HL-60 (cell line): ENCODE results near the gene EDARADD.

Experiments
- DNase-seq, 2 experiments: peaks; one replicate each; pipeline ENCODE4 v3.0.0-alpha.2; 2010 to 2020; ENCODE audit warnings: low read depth in 1 of 2, low spot score in 1 of 2
- H3K27ac ChIP-seq: fragments of 250-450 bp; sonication (Bioruptor Pico); replicated peaks from 2 replicates; pipeline ENCODE4 v1.5.1; 2020; ENCODE audit warnings: mild to moderate bottlenecking, moderate library complexity
- H3K27me3 ChIP-seq: fragments of 250-450 bp; sonication (Bioruptor Pico); 2 replicates; pipeline ENCODE4 v1.5.1; 2021; ENCODE audit warnings: mild to moderate bottlenecking, moderate library complexity; ENCODE audit not compliant: insufficient read depth, poor library complexity, severe bottlenecking
- H3K4me3 ChIP-seq: replicated peaks from 2 replicates; pipeline ENCODE4 v1.5.1; 2011; ENCODE audit warnings: mild to moderate bottlenecking, control low read depth, low read length; ENCODE audit not compliant: insufficient read depth
- GABPA ChIP-seq: IDR thresholded peaks from 2 replicates; pipeline ENCODE4 v1.6.1; 2012; ENCODE audit warnings: low read depth
- POLR2AphosphoS5 ChIP-seq: IDR thresholded peaks from 2 replicates; pipeline ENCODE4 v1.6.1; 2012; ENCODE audit warnings: low read depth
- SPI1 ChIP-seq: IDR thresholded peaks from 2 replicates; pipeline ENCODE4 v1.6.1; 2012; ENCODE audit warnings: low read depth, mild to moderate bottlenecking, borderline replicate concordance
- TF ChIP-seq, protein P1 (sequence below): IDR thresholded peaks from one replicate; pipeline ENCODE4 v1.5.1; 2011; ENCODE audit warnings: low read length, control low read depth, inconsistent platforms; ENCODE audit not compliant: insufficient read depth
- TF ChIP-seq, protein P2 (sequence below): IDR thresholded peaks from 2 replicates; pipeline ENCODE4 v1.6.1; 2012; ENCODE audit warnings: low read depth; ENCODE audit not compliant: insufficient replicate concordance

EDARADD gene

DNA sequence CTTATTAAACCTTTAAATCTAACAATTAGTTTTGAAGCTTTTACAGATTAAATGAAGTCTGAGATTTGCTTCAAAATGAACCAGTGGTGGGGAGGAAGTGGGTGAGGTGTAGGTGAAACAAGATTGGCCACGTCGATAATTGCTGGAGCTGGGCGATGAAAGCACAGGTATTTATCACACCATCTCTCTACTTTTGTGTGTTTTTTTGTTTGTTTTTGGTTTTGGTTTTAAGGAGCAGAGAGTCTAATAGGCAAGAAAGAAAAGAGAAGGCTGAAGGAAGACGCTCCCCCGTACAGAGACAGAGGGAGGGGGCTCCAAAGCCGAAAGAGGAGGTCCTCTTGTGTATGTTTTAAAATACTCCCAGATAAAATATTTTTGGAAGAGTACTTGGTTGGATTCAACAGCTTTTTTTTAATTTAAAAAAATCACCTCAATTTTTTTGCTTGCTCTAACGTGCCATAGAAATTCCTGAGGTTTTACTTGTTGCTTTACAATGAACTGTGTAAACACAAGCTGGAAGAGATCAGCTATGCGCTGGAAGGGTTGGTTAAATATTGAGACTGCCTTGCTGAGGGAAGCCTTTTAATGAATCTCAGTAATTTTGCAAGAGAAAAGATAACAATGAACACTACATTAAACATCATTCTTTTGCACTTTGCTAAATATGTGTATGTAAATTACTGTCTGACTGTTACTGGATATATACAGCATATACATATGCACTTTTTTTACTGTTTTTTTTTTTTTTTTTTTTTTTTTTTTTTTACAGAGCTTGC, 123.0 kb downstream of the EDARADD start:
- H3K27ac ChIP-seq, result no peak overlapping the region
- no peaks in the 10 kb centered on the region for H3K27me3 ChIP-seq
- TF ChIP-seq, protein P1, sequence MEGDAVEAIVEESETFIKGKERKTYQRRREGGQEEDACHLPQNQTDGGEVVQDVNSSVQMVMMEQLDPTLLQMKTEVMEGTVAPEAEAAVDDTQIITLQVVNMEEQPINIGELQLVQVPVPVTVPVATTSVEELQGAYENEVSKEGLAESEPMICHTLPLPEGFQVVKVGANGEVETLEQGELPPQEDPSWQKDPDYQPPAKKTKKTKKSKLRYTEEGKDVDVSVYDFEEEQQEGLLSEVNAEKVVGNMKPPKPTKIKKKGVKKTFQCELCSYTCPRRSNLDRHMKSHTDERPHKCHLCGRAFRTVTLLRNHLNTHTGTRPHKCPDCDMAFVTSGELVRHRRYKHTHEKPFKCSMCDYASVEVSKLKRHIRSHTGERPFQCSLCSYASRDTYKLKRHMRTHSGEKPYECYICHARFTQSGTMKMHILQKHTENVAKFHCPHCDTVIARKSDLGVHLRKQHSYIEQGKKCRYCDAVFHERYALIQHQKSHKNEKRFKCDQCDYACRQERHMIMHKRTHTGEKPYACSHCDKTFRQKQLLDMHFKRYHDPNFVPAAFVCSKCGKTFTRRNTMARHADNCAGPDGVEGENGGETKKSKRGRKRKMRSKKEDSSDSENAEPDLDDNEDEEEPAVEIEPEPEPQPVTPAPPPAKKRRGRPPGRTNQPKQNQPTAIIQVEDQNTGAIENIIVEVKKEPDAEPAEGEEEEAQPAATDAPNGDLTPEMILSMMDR, result no peak
- TF ChIP-seq GABPA, result no peak
- TF ChIP-seq, protein P2, sequence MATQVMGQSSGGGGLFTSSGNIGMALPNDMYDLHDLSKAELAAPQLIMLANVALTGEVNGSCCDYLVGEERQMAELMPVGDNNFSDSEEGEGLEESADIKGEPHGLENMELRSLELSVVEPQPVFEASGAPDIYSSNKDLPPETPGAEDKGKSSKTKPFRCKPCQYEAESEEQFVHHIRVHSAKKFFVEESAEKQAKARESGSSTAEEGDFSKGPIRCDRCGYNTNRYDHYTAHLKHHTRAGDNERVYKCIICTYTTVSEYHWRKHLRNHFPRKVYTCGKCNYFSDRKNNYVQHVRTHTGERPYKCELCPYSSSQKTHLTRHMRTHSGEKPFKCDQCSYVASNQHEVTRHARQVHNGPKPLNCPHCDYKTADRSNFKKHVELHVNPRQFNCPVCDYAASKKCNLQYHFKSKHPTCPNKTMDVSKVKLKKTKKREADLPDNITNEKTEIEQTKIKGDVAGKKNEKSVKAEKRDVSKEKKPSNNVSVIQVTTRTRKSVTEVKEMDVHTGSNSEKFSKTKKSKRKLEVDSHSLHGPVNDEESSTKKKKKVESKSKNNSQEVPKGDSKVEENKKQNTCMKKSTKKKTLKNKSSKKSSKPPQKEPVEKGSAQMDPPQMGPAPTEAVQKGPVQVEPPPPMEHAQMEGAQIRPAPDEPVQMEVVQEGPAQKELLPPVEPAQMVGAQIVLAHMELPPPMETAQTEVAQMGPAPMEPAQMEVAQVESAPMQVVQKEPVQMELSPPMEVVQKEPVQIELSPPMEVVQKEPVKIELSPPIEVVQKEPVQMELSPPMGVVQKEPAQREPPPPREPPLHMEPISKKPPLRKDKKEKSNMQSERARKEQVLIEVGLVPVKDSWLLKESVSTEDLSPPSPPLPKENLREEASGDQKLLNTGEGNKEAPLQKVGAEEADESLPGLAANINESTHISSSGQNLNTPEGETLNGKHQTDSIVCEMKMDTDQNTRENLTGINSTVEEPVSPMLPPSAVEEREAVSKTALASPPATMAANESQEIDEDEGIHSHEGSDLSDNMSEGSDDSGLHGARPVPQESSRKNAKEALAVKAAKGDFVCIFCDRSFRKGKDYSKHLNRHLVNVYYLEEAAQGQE, result no peak
- TF ChIP-seq POLR2AphosphoS5, result no peak
- no peak for TF ChIP-seq SPI1
- no peak overlapping the region for H3K4me3 ChIP-seq
- no peak for DNase-seq

DNA sequence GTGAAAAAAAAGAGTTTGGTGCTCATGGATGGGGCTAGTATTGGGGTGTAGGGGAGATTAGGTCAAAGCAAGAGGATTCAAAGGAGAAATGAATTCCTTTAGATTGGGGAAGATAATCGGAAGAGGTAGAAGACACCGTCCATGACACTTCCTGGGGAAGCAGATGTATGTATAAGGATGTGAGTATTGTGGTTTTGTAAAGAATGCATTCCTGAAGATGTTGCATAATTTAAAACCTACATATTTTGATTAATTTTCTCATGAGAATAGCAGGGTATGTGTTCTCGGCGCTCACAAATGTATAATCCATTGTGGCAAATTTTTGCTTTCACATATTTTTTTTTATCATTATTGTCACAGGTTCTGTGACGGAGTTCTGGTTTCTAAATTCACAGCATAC, 124.2 kb downstream of the EDARADD start:
- no peak for DNase-seq
- no peak for TF ChIP-seq SPI1
- TF ChIP-seq, protein P2, result no peak
- TF ChIP-seq GABPA, result no peak
- TF ChIP-seq, protein P1, result no peak
- TF ChIP-seq POLR2AphosphoS5, result no peak
- H3K27ac ChIP-seq, result no peak overlapping the region
- no peak overlapping the region for H3K4me3 ChIP-seq
- H3K27me3 ChIP-seq, result no peaks in the 10 kb centered on the region

DNA sequence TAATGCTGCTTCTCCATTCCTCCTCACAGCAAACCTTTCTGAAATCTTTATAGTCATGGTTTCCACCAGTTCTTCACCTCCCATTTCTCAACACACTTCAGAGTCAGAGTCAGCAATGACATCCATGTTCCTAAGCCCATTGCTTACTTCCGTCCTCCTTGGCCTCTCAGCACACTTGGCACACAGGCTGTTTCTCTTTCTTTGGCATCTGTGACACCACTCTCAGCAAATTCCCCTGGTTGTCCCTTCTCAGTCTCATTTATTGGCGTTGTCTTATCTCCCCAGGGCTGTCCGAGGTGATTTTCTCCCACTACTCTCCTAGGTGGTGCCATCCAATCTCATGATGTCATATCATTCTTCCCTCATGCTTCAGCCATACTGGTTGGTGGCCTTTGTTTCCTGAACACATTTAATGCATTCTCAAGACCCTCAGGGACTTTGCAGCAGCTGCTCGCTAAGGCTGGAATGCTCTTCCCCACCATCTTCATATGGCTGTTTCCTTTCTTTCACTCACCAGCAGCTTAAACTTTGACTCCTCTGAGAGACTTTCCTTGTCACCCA, 126.4 kb downstream of the EDARADD start:
- TF ChIP-seq, protein P1, result no peak
- TF ChIP-seq POLR2AphosphoS5 (no peak), GABPA (no peak), SPI1 (no peak)
- TF ChIP-seq, protein P2, result no peak
- Histone ChIP-seq H3K4me3 (no peak overlapping the region), H3K27ac (no peak overlapping the region), H3K27me3 (no peaks in the 10 kb centered on the region)
- DNase-seq, result no peak
